HepG2 (cell line): ENCODE data around the gene HSPA1L. TPM values are rescaled to one million over a fixed set of nuclear protein-coding genes. Genes with fewer than 3 reads are reported as not detected.

Experiments
- BCL6 ChIP-seq: IDR thresholded peaks from 2 replicates; pipeline ENCODE4 v1.6.1; 2016; ENCODE audit warnings: missing genetic modification reagents, missing compliant biosample characterization
- DNMT3B ChIP-seq: conservative IDR thresholded peaks from 2 replicates; pipeline ENCODE4 v1.6.1; 2016; ENCODE audit warnings: missing biosample characterization, control low read depth
- NAIF1 ChIP-seq: sonication (generic); formaldehyde crosslinking; IDR thresholded peaks from 2 replicates; pipeline ENCODE4 v1.5.0; 2020; ENCODE audit warnings: mild to moderate bottlenecking, missing genetic modification reagents, borderline replicate concordance
- NCOA2 ChIP-seq: sonication (generic); formaldehyde crosslinking; IDR thresholded peaks from 2 replicates; pipeline ENCODE4 v1.8.0; 2022; ENCODE audit warnings: inconsistent platforms
- PCBP1 ChIP-seq: fragments of 200-400 bp; formaldehyde crosslinking; IDR thresholded peaks from 2 replicates; pipeline ENCODE4 v1.6.1; 2017; ENCODE audit warnings: mild to moderate bottlenecking, low read depth, low read length, borderline replicate concordance
- RAD21 ChIP-seq: fragments of 450-650 bp; formaldehyde crosslinking; IDR thresholded peaks from 2 replicates; pipeline ENCODE4 v1.5.0; 2020; ENCODE audit warnings: mild to moderate bottlenecking
- SMARCC2 ChIP-seq: fragments of 450-650 bp; IDR thresholded peaks from 2 replicates; pipeline ENCODE4 v1.6.1; 2017; ENCODE audit warnings: antibody characterized with exemption, mild to moderate bottlenecking
- TOE1 ChIP-seq: sonication (generic); formaldehyde crosslinking; IDR thresholded peaks from 2 replicates; pipeline ENCODE4 v1.4.0; 2020; ENCODE audit warnings: mild to moderate bottlenecking, missing genetic modification reagents
- ZKSCAN8 ChIP-seq: IDR thresholded peaks from 2 replicates; pipeline ENCODE4 v1.6.1; 2016; ENCODE audit warnings: borderline replicate concordance, missing genetic modification reagents, missing compliant biosample characterization
- ZNF260 ChIP-seq: sonication (generic); formaldehyde crosslinking; IDR thresholded peaks from 2 replicates; pipeline ENCODE4 v1.4.0; 2020; ENCODE audit warnings: missing genetic modification reagents, low read depth, mild to moderate bottlenecking, borderline replicate concordance
- ZNF33B ChIP-seq: sonication (generic); formaldehyde crosslinking; IDR thresholded peaks from 2 replicates; pipeline ENCODE4 v1.5.1; 2020; ENCODE audit warnings: mild to moderate bottlenecking, missing genetic modification reagents
- ZNF451 ChIP-seq: sonication (generic); formaldehyde crosslinking; IDR thresholded peaks from 2 replicates; pipeline ENCODE4 v1.5.0; 2020; ENCODE audit warnings: mild to moderate bottlenecking, missing genetic modification reagents
- ZNF468 ChIP-seq: sonication (generic); formaldehyde crosslinking; IDR thresholded peaks from 2 replicates; pipeline ENCODE4 v1.8.0; 2022; ENCODE audit warnings: mild to moderate bottlenecking, moderate library complexity, missing genetic modification reagents
- ZNF607 ChIP-seq: sonication (generic); formaldehyde crosslinking; IDR thresholded peaks from 2 replicates; pipeline ENCODE4 v1.5.1; 2020; ENCODE audit warnings: missing genetic modification reagents, mild to moderate bottlenecking, borderline replicate concordance
- ZNF775 ChIP-seq: sonication (generic); formaldehyde crosslinking; IDR thresholded peaks from 2 replicates; pipeline ENCODE4 v1.4.0; 2020; ENCODE audit warnings: missing genetic modification reagents, mild to moderate bottlenecking, moderate library complexity, borderline replicate concordance
- polyA plus RNA-seq, 8 experiments: library from polyadenylated mRNA; depleted of rRNA in 3 of 8; stranded (reverse) in 7 of 8; unstranded in 1 of 8; fragments of >200 nt; fragmentation: Illumina TruSeq in 4 of 8; extraction: Trizol in 4 of 8; gene quantifications; 2 replicates each; pipeline versions ENCODE4 v1.2.1 to v1.2.3, GENCODE V29; 2011 to 2016; ENCODE audit warnings: low read depth in 4 of 8, missing spikeins in 1 of 8, mixed read lengths in 1 of 8; ENCODE audit not compliant: insufficient read depth in 1 of 8
- total RNA-seq, 5 experiments: library from RNA; depleted of rRNA; stranded (reverse); fragments of >200 nt; fragmentation: Illumina TruSeq; extraction: Trizol; gene quantifications; 2 replicates each; pipeline ENCODE4 v1.2.3, GENCODE V29; 2016; ENCODE audit warnings: low read depth in 1 of 5
- TF ChIP-seq, protein P1 (sequence below): sonication (generic); formaldehyde crosslinking; IDR thresholded peaks from 2 replicates; pipeline ENCODE4 v1.5.1; 2020; ENCODE audit warnings: missing genetic modification reagents, mild to moderate bottlenecking, borderline replicate concordance
- TF ChIP-seq, protein P2 (sequence below): sonication (generic); formaldehyde crosslinking; IDR thresholded peaks from 2 replicates; pipeline ENCODE4 v1.4.0; 2020; ENCODE audit warnings: mild to moderate bottlenecking, missing genetic modification reagents

HSPA1L gene
- total and polyA plus RNA-seq, 2 of the 13 experiments (the other 11 are each of a cell fraction or from before 2014, with no cell fraction given): 0.55 to 1.0 TPM

DNA sequence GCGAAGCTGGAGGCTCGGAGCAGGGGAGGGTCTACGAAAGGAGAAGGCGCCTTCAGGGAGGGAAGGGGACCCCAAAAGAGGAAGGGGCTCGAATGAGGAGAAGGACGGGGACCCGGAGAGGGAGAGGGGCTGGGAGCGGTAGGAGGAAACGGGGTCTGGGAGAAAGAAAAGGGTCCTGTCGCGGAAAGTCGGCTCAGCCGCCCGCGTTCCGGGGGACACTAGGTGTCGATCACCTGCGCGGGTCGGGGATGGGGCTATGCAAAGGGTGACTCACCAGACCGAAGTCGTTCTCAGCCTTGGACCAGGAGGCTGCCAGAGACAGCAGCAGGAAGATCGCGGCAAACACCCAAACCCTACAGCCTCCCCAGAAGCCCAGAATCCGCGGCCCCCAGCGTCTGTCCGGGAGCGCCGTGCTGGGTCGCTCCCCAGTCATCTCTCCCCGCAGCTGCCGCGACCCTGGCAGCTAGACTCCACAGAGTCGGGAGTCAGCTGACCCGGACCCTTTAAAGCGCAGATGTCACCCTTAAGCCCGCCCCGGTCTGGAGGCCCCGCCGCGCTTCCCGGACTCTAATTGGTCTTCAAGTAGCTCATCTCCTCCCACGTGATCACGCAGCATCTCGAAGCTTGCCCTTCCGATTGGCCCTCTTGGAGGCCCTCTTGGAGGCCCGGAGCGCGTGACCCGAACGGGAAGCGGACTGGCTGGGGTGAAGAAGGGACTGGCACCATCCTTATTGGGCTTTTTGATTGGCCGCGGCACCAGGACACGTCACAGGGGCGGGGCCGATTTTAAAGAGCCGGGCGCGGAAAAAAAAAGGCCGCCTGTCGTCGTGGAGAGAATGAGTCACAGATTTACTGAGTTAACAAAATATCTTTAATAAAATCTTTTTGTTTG, 47.5 kb upstream of the HSPA1L start, which contains the start of gene NEU1 (continued):
- TF ChIP-seq, protein P1, sequence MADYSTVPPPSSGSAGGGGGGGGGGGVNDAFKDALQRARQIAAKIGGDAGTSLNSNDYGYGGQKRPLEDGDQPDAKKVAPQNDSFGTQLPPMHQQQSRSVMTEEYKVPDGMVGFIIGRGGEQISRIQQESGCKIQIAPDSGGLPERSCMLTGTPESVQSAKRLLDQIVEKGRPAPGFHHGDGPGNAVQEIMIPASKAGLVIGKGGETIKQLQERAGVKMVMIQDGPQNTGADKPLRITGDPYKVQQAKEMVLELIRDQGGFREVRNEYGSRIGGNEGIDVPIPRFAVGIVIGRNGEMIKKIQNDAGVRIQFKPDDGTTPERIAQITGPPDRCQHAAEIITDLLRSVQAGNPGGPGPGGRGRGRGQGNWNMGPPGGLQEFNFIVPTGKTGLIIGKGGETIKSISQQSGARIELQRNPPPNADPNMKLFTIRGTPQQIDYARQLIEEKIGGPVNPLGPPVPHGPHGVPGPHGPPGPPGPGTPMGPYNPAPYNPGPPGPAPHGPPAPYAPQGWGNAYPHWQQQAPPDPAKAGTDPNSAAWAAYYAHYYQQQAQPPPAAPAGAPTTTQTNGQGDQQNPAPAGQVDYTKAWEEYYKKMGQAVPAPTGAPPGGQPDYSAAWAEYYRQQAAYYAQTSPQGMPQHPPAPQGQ (CRISPR knock-in tag): peak; percentile 84; the same call in 1 of the 2 replicates
- TF ChIP-seq, protein P2, sequence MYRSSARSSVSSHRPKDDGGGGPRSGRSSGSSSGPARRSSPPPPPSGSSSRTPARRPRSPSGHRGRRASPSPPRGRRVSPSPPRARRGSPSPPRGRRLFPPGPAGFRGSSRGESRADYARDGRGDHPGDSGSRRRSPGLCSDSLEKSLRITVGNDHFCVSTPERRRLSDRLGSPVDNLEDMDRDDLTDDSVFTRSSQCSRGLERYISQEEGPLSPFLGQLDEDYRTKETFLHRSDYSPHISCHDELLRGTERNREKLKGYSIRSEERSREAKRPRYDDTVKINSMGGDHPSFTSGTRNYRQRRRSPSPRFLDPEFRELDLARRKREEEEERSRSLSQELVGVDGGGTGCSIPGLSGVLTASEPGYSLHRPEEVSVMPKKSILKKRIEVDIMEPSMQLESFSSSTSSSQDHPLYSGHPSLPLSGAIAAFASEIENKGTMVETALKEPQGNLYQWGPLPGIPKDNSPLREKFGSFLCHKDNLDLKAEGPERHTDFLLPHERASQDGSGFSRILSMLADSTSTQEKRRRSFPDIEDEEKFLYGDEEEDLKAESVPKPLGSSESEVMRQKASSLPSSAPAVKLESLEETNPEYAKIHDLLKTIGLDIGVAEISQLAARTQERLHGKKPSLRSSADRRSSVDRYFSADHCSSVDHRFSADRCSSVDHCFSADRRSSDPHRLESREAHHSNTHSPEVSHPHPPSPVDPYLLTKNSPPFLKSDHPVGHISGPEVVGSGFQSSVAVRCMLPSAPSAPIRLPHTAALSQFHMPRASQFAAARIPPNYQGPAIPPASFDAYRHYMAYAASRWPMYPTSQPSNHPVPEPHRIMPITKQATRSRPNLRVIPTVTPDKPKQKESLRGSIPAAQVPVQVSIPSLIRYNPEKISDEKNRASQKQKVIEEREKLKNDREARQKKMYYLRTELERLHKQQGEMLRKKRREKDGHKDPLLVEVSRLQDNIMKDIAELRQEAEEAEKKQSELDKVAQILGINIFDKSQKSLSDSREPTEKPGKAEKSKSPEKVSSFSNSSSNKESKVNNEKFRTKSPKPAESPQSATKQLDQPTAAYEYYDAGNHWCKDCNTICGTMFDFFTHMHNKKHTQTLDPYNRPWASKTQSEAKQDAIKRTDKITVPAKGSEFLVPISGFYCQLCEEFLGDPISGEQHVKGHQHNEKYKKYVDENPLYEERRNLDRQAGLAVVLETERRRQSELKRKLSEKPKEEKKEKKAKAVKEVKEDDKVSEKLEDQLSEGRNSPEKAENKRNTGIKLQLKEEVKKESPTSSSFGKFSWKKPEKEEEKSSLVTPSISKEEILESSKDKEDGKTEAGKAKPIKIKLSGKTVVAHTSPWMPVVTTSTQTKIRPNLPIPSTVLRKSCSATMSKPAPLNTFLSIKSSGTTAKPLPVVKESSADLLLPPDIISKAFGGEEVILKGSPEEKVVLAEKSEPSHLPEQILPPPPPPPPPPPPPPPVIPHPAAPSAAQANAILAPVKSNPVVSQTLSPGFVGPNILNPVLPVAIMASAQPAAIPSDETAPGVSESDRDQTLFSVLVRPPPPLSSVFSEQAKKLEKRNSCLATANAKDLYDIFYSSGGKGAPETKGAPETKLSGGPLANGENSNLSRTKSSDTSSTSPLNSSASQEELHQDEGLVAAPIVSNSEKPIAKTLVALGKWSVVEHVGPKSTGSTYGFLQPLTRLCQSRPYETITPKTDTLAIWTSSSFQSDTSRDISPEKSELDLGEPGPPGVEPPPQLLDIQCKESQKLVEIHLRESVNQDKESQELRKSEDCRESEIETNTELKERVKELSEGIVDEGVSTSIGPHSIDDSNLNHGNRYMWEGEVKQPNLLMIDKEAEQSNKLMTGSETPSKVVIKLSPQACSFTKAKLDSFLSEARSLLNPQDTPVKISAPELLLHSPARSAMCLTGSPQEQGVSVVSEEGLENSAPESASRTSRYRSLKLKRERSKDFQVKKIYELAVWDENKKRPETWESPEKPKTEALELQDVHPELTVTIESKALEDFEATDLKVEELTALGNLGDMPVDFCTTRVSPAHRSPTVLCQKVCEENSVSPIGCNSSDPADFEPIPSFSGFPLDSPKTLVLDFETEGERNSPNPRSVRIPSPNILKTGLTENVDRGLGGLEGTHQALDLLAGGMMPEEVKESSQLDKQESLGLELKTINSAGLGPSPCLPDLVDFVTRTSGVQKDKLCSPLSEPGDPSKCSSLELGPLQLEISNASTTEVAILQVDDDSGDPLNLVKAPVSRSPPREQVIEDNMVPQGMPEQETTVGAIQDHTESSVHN (CRISPR knock-in tag): peak; percentile 81; the same call in 1 of the 2 replicates
- TF ChIP-seq NCOA2 (CRISPR knock-in tag) (peak; percentile 48; the same call in 1 of the 2 replicates), ZNF33B (CRISPR knock-in tag) (no peak), TOE1 (CRISPR knock-in tag) (no peak; the same call in 1 of the 2 replicates), BCL6 (CRISPR knock-in tag) (peak; percentile 60), ZNF607 (peak; percentile 98), RAD21 (peak; percentile 78), ZNF468 (CRISPR knock-in tag) (0 out of 2 replicates have a peak, but pooled peaks have one; percentile 90), ZNF451 (CRISPR knock-in tag) (0 out of 2 replicates have a peak, but pooled peaks have one; percentile 58), ZNF260 (CRISPR knock-in tag) (no peak), ZNF775 (CRISPR knock-in tag) (no peak), NAIF1 (CRISPR knock-in tag) (no peak; the same call in 1 of the 2 replicates), SMARCC2 (no peak), DNMT3B (CRISPR knock-in tag) (peak; percentile 70; the same call in 1 of the 2 replicates), ZKSCAN8 (CRISPR knock-in tag) (peak; percentile 65), PCBP1 (peak; percentile 91; the same call in 1 of the 2 replicates)
